H9 (cell line): ENCODE results near the gene RPS14. TPM values are rescaled to one million over a fixed set of nuclear protein-coding genes. Genes with fewer than 3 reads are reported as not detected.
A peak's percentile ranks its signal among the peaks of the same experiment; 100 is the strongest.

Experiments
- DNase-seq: peaks from one replicate; pipeline ENCODE4 v3.0.0-alpha.2; 2017
- H2AFZ ChIP-seq: one replicate; pipeline ENCODE4 v1.6.1; 2013; ENCODE audit warnings: mild to moderate bottlenecking, low read length, control low read depth, moderate library complexity
- H2AK5ac ChIP-seq: 2 replicates; pipeline ENCODE4 v1.6.1; 2013; ENCODE audit warnings: low read length, control low read depth, mixed read lengths; ENCODE audit not compliant: insufficient read length
- H2BK120ac ChIP-seq: one replicate; pipeline ENCODE4 v1.6.1; 2013; ENCODE audit warnings: low read depth, mild to moderate bottlenecking, low read length, control low read depth, inconsistent platforms; ENCODE audit not compliant: poor library complexity, severe bottlenecking
- H2BK12ac ChIP-seq: 2 replicates; pipeline ENCODE4 v1.6.1; 2013; ENCODE audit warnings: low read length, control low read depth, mixed read lengths, low read depth; ENCODE audit not compliant: insufficient read length
- H2BK15ac ChIP-seq: 2 replicates; pipeline ENCODE4 v1.6.1; 2013; ENCODE audit warnings: low read depth, low read length, control low read depth
- H2BK20ac ChIP-seq: one replicate; pipeline ENCODE4 v1.6.1; 2013; ENCODE audit warnings: low read depth, mild to moderate bottlenecking, low read length, control low read depth, inconsistent platforms; ENCODE audit not compliant: poor library complexity, severe bottlenecking
- H2BK5ac ChIP-seq: 2 replicates; pipeline ENCODE4 v1.6.1; 2013; ENCODE audit warnings: low read length, control low read depth, mixed read lengths; ENCODE audit not compliant: insufficient read length
- H3K14ac ChIP-seq: 2 replicates; pipeline ENCODE4 v1.6.1; 2013; ENCODE audit warnings: low read length, control low read depth; ENCODE audit not compliant: insufficient read depth
- H3K18ac ChIP-seq: 2 replicates; pipeline ENCODE4 v1.6.1; 2013; ENCODE audit warnings: low read depth, mild to moderate bottlenecking, mixed read lengths, low read length, control low read depth; ENCODE audit not compliant: insufficient read length
- H3K23ac ChIP-seq: 2 replicates; pipeline ENCODE4 v1.6.1; 2013; ENCODE audit warnings: low read length, control low read depth, mixed read lengths, low read depth; ENCODE audit not compliant: insufficient read length
- H3K23me2 ChIP-seq: 2 replicates; pipeline ENCODE4 v1.6.1; 2013; ENCODE audit warnings: low read depth, mild to moderate bottlenecking, mixed read lengths, low read length, control low read depth; ENCODE audit not compliant: insufficient read length, poor library complexity, severe bottlenecking
- H3K27ac ChIP-seq: 2 replicates; pipeline ENCODE4 v1.5.1; 2013; ENCODE audit warnings: low read length, control low read depth, mixed read lengths, low read depth; ENCODE audit not compliant: insufficient read length
- H3K27me3 ChIP-seq: 2 replicates; pipeline ENCODE4 v1.6.1; 2013; ENCODE audit warnings: low read length, control low read depth, inconsistent platforms; ENCODE audit not compliant: insufficient read depth
- H3K4ac ChIP-seq: 2 replicates; pipeline ENCODE4 v1.6.1; 2013; ENCODE audit warnings: low read depth, mild to moderate bottlenecking, control low read depth, inconsistent platforms, low read length, moderate library complexity
- H3K4me1 ChIP-seq: 2 replicates; pipeline ENCODE4 v1.6.1; 2013; ENCODE audit warnings: low read length, control low read depth, inconsistent platforms; ENCODE audit not compliant: insufficient read depth
- H3K4me2 ChIP-seq: 2 replicates; pipeline ENCODE4 v1.6.1; 2013; ENCODE audit warnings: low read length, control low read depth, mixed read lengths; ENCODE audit not compliant: insufficient read length, insufficient read depth
- H3K56ac ChIP-seq: 2 replicates; pipeline ENCODE4 v1.6.1; 2013; ENCODE audit warnings: low read depth, mild to moderate bottlenecking, mixed read lengths, low read length, control low read depth; ENCODE audit not compliant: insufficient read length
- H3K79me1 ChIP-seq: 2 replicates; pipeline ENCODE4 v1.6.1; 2013; ENCODE audit warnings: low read depth, mild to moderate bottlenecking, moderate library complexity, low read length, control low read depth, inconsistent platforms; ENCODE audit not compliant: insufficient read depth, poor library complexity, severe bottlenecking
- H3K79me2 ChIP-seq: 2 replicates; pipeline ENCODE4 v1.6.1; 2013; ENCODE audit warnings: low read length, control low read depth, inconsistent platforms; ENCODE audit not compliant: insufficient read depth
- H3K9ac ChIP-seq: 2 replicates; pipeline ENCODE4 v1.6.1; 2013; ENCODE audit warnings: low read length, control low read depth, mixed read lengths; ENCODE audit not compliant: insufficient read length; ENCODE audit errors: extremely low read depth
- H3K9me3 ChIP-seq: one replicate; pipeline ENCODE4 v1.6.1; 2013; ENCODE audit warnings: low read depth, low read length, inconsistent platforms; ENCODE audit not compliant: control insufficient read depth
- H3T11ph ChIP-seq: one replicate; pipeline ENCODE4 v1.6.1; 2013; ENCODE audit warnings: mild to moderate bottlenecking, low read length, control low read depth, inconsistent platforms
- H4K20me1 ChIP-seq: one replicate; pipeline ENCODE4 v1.6.1; 2013; ENCODE audit not compliant: control insufficient read depth, insufficient read length, insufficient read depth
- H4K5ac ChIP-seq: 2 replicates; pipeline ENCODE4 v1.6.1; 2013; ENCODE audit warnings: low read depth, mild to moderate bottlenecking, mixed read lengths, low read length, control low read depth; ENCODE audit not compliant: insufficient read length
- H4K8ac ChIP-seq: replicated peaks from 2 replicates; pipeline ENCODE4 v1.6.1; 2013; ENCODE audit warnings: low read length, control low read depth, mixed read lengths, low read depth; ENCODE audit not compliant: insufficient read length
- H4K91ac ChIP-seq: 2 replicates; pipeline ENCODE4 v1.6.1; 2013; ENCODE audit warnings: low read depth, mild to moderate bottlenecking, moderate library complexity, mixed read lengths, low read length, control low read depth; ENCODE audit not compliant: insufficient read length
- H3K27ac Mint-ChIP-seq, 3 experiments: 2 replicates in 2 of 3; 3 replicates in 1 of 3; pipeline ENCODE4 v1.8.0; 2020 to 2021; ENCODE audit warnings: mixed read lengths in 3 of 3, mild to moderate bottlenecking in 1 of 3, moderate library complexity in 1 of 3
- H3K27me3 Mint-ChIP-seq: 2 replicates; pipeline ENCODE4 v1.8.0; 2021; ENCODE audit warnings: low read depth, mild to moderate bottlenecking, moderate library complexity, mixed read lengths
- H3K36me3 Mint-ChIP-seq, 3 experiments: 2 replicates in 2 of 3; 3 replicates in 1 of 3; pipeline ENCODE4 v1.8.0; 2020 to 2021; ENCODE audit warnings: low read depth in 3 of 3, mixed read lengths in 3 of 3; ENCODE audit not compliant: insufficient read depth in 1 of 3
- H3K4me1 Mint-ChIP-seq, 2 experiments: 2 replicates each; pipeline ENCODE4 v1.8.0; 2020; ENCODE audit warnings: mixed read lengths in 2 of 2
- H3K4me3 Mint-ChIP-seq, 2 experiments: 2 replicates in 1 of 2; 3 replicates in 1 of 2; pipeline ENCODE4 v1.8.0; 2020 to 2021; ENCODE audit warnings: mild to moderate bottlenecking in 2 of 2, mixed read lengths in 2 of 2, moderate library complexity in 1 of 2
- H3K9me3 Mint-ChIP-seq, 2 experiments: 2 replicates in 1 of 2; 3 replicates in 1 of 2; pipeline ENCODE4 v1.8.0; 2020; ENCODE audit warnings: mild to moderate bottlenecking in 2 of 2, mixed read lengths in 2 of 2, moderate library complexity in 1 of 2
- WGBS: extraction: QIAGEN DNeasy Blood & Tissue Kit; methylation state at CpG from one replicate; pipeline ENCODE4 v1.1.7; 2013; ENCODE audit warnings: missing lambda C conversion rate, low lambda C conversion rate, mixed read lengths; ENCODE audit not compliant: insufficient read length; ENCODE audit errors: extremely low coverage; 5-methylcytosine and 5-hydroxymethylcytosine counted together
- total RNA-seq: library from RNA; stranded (reverse); gene quantifications from 2 replicates; pipeline ENCODE4 v1.2.1, GENCODE V29; 2021
- TF ChIP-seq, protein P1 (sequence below): fragments of 200-600 bp; sonication (generic); conservative IDR thresholded peaks from 3 replicates; pipeline ENCODE4 v1.8.0; 2021; ENCODE audit warnings: antibody characterized with exemption, mild to moderate bottlenecking

Gene RPS14
- total RNA-seq, 1 experiment from 2014 or later = 2,533 TPM

GRCh38 chr5:150436141-150436680, 13.3 kb downstream of the RPS14 start:
- peak; percentile 92 for DNase-seq
- H3K9me3 ChIP-seq = no peaks in the 10 kb centered on the region
- H3K9me3 Mint-ChIP-seq = no peaks in the 10 kb centered on the region
- H3K79me2 ChIP-seq = no peaks in the 10 kb centered on the region
- H3K14ac ChIP-seq = no peak overlapping the region
- peaks cover 7% of the 10 kb centered on the region in 2 experiments for H3K4me1 Mint-ChIP-seq
- no CpG with 5 or more reads among the region's 13 CpGs for WGBS
- peaks cover 3% of the 10 kb centered on the region for H3K27me3 Mint-ChIP-seq
- no peak overlapping the region for H3K9ac ChIP-seq
- H2AK5ac ChIP-seq = no peak overlapping the region
- TF ChIP-seq, protein P1, sequence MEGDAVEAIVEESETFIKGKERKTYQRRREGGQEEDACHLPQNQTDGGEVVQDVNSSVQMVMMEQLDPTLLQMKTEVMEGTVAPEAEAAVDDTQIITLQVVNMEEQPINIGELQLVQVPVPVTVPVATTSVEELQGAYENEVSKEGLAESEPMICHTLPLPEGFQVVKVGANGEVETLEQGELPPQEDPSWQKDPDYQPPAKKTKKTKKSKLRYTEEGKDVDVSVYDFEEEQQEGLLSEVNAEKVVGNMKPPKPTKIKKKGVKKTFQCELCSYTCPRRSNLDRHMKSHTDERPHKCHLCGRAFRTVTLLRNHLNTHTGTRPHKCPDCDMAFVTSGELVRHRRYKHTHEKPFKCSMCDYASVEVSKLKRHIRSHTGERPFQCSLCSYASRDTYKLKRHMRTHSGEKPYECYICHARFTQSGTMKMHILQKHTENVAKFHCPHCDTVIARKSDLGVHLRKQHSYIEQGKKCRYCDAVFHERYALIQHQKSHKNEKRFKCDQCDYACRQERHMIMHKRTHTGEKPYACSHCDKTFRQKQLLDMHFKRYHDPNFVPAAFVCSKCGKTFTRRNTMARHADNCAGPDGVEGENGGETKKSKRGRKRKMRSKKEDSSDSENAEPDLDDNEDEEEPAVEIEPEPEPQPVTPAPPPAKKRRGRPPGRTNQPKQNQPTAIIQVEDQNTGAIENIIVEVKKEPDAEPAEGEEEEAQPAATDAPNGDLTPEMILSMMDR = peak; percentile 93
- H3K27ac Mint-ChIP-seq = peak overlapping the region in 2 of 3 experiments; percentile 31 to 78; a peak in 1 of 7 replicates
- H4K91ac ChIP-seq = no peak overlapping the region
- no peak overlapping the region for H3K23ac ChIP-seq
- no peak overlapping the region for H3K4me2 ChIP-seq
- no peak overlapping the region for H4K8ac ChIP-seq
- H2BK15ac ChIP-seq = no peak overlapping the region
- H3T11ph ChIP-seq = no peak overlapping the region
- no peak overlapping the region for H4K5ac ChIP-seq
- H3K4ac ChIP-seq = no peak overlapping the region
- H2BK12ac ChIP-seq = no peak overlapping the region
- H3K36me3 Mint-ChIP-seq = no peaks in the 10 kb centered on the region
- H2BK20ac ChIP-seq = no peak overlapping the region
- H2BK120ac ChIP-seq = no peak overlapping the region
- no peaks in the 10 kb centered on the region for H3K27me3 ChIP-seq
- no peaks in the 10 kb centered on the region for H3K4me1 ChIP-seq
- H3K79me1 ChIP-seq = no peaks in the 10 kb centered on the region
- H3K27ac ChIP-seq = no peak overlapping the region
- no peaks in the 10 kb centered on the region for H3K23me2 ChIP-seq
- no peaks in the 10 kb centered on the region for H4K20me1 ChIP-seq
- no peak overlapping the region for H2AFZ ChIP-seq
- H3K18ac ChIP-seq = no peak overlapping the region
- no peak overlapping the region for H2BK5ac ChIP-seq
- no peak overlapping the region; a peak in 1 of 5 replicates for H3K4me3 Mint-ChIP-seq
- no peak overlapping the region for H3K56ac ChIP-seq
